T-cell (primary cell): ENCODE measurements around the gene GNB2. TPM values are rescaled to one million over a fixed set of nuclear protein-coding genes. Genes with fewer than 3 reads are reported as not detected.
"Not testable (repeated sequence)": the region's sequence is repeated elsewhere in the genome, so short reads cannot be mapped to it uniquely, and the experiment has no call there.

ENCODE experiments used
- ATAC-seq, 4 experiments: fragments of 200-7000 bp in 3 of 4; fragments of 150-1000 bp in 1 of 4; cut with Tn5 transposase; replicated peaks in 1 of 4; 1 replicate in 3 of 4; 2 replicates in 1 of 4; pipeline ENCODE4 v1.10.0; 2021; ENCODE audit warnings: moderate library complexity in 3 of 4, mild to moderate bottlenecking in 2 of 4, moderate number of reproducible peaks in 1 of 4
- CTCF ChIA-PET, 2 donors: fragments of 300-600 bp; sonication (Branson Sonifier 250); formaldehyde crosslinking; loops; one replicate each; lab custom pipeline; 2022; ENCODE audit warnings: antibody characterized with exemption in 2 of 2; lab: Charles Lee
- POLR2A ChIA-PET, 2 donors: fragments of 300-600 bp; sonication (Branson Sonifier 250); formaldehyde crosslinking; loops; one replicate each; lab custom pipeline; 2022; ENCODE audit warnings: antibody characterized with exemption in 2 of 2; lab: Charles Lee
- DNase-seq, 35 experiments: peaks; one replicate each; pipeline versions ENCODE4 v3.0.0 to v3.0.0-alpha.2; 2013 to 2023
- H3K27ac ChIP-seq: one replicate; pipeline ENCODE4 v1.5.1; 2013; ENCODE audit warnings: low read length
- H3K27me3 ChIP-seq, 2 experiments: replicated peaks in 1 of 2; 1 replicate in 1 of 2; 2 replicates in 1 of 2; pipeline versions ENCODE4 v1.6.1 to v1.7.0; 2013; ENCODE audit warnings: low read length in 1 of 2, mixed read lengths in 1 of 2; ENCODE audit not compliant: control insufficient read depth in 2 of 2, insufficient read depth in 2 of 2; ENCODE audit errors: extremely low read depth in 1 of 2
- H3K36me3 ChIP-seq, 2 donors: 1 replicate in 1 of 2; 2 replicates in 1 of 2; pipeline versions ENCODE4 v1.6.1 to v1.7.0; 2013; ENCODE audit warnings: low read length in 1 of 2; ENCODE audit not compliant: control insufficient read depth in 2 of 2, insufficient read depth in 1 of 2; ENCODE audit errors: extremely low read depth in 1 of 2
- H3K4me1 ChIP-seq, 2 experiments: 1 replicate in 1 of 2; 2 replicates in 1 of 2; pipeline versions ENCODE4 v1.6.1 to v1.7.0; 2013; ENCODE audit warnings: low read length in 2 of 2, mixed read lengths in 1 of 2; ENCODE audit not compliant: insufficient read depth in 2 of 2, control insufficient read depth in 1 of 2; ENCODE audit errors: extremely low read depth in 1 of 2
- H3K4me3 ChIP-seq, 2 donors: 1 replicate in 1 of 2; 2 replicates in 1 of 2; pipeline versions ENCODE4 v1.5.1 to v1.7.0; 2013; ENCODE audit warnings: mild to moderate bottlenecking in 2 of 2, low read length in 1 of 2, moderate library complexity in 1 of 2; ENCODE audit not compliant: control insufficient read depth in 1 of 2; ENCODE audit errors: extremely low read depth in 1 of 2
- H3K9me3 ChIP-seq: 2 replicates; pipeline ENCODE4 v1.7.0; 2013
- H3K27ac Mint-ChIP-seq, 2 donors: one replicate each; pipeline ENCODE4 v1.8.0; 2020 to 2021; ENCODE audit warnings: mild to moderate bottlenecking in 2 of 2, mixed read lengths in 2 of 2
- H3K27me3 Mint-ChIP-seq, 2 donors: one replicate each; pipeline ENCODE4 v1.8.0; 2021 to 2022; ENCODE audit warnings: mixed read lengths in 2 of 2
- H3K36me3 Mint-ChIP-seq: one replicate; pipeline ENCODE4 v1.8.0; 2021; ENCODE audit warnings: mixed read lengths
- H3K4me1 Mint-ChIP-seq, 3 donors: one replicate each; pipeline ENCODE4 v1.8.0; 2020 to 2022; ENCODE audit warnings: mixed read lengths in 3 of 3, mild to moderate bottlenecking in 1 of 3
- H3K4me3 Mint-ChIP-seq, 3 donors: one replicate each; pipeline ENCODE4 v1.8.0; 2020 to 2022; ENCODE audit warnings: mild to moderate bottlenecking in 3 of 3, mixed read lengths in 3 of 3, moderate library complexity in 3 of 3
- H3K9me3 Mint-ChIP-seq, 3 donors: one replicate each; pipeline ENCODE4 v1.8.0; 2020 to 2022; ENCODE audit warnings: mixed read lengths in 3 of 3
- WGBS: methylation state at CpG from one replicate; pipeline ENCODE4 v1.1.5; 2013; ENCODE audit warnings: missing lambda C conversion rate; ENCODE audit not compliant: insufficient coverage; 5-methylcytosine and 5-hydroxymethylcytosine counted together
- total RNA-seq, 35 experiments: library from RNA in 6 of 35; stranded (reverse) in 6 of 35; fragments of 120-200 nt in 1 of 35; gene quantifications; one replicate each; pipeline versions ENCODE4 v1.2.1 to v1.2.4 and lab custom pipeline; 2013 to 2026

The GNB2 gene
- total RNA-seq, 5 donors from 2014 or later (not counting 1 experiment from before 2014, with no cell fraction given): 101 to 175 (median 153) TPM

- ATAC-seq (no peak), DNase-seq (no peak)
- Histone ChIP-seq H3K4me1 (peaks cover 5 to 25% of the 10 kb centered on the region in 2 experiments), H3K36me3 (peaks cover 0 to 8% of the 10 kb centered on the region in 2 donors), H3K27ac (peak overlapping the region; percentile 83), H3K4me3 (peak overlapping the region; percentile 87 to 100), H3K9me3 (no peaks in the 10 kb centered on the region), H3K27me3 (no peaks in the 10 kb centered on the region)
- 58% methylated on average over 25 of the region's 34 CpGs for WGBS
- Mint-ChIP-seq H3K27ac (peak overlapping the region; percentile 90 to 94), H3K4me3 (peak overlapping the region; percentile 88 to 95 (median 92)), H3K9me3 (no peaks in the 10 kb centered on the region), H3K27me3 (no peaks in the 10 kb centered on the region), H3K36me3 (no peaks in the 10 kb centered on the region), H3K4me1 (peaks cover 14 to 19% (median 19%) of the 10 kb centered on the region in 3 donors)
- POLR2A ChIA-PET: interaction anchor here in 1 of 2 donors (0.6 kb wide), 1 partner anchor 95 kb away, joined by 3 read pairs; the partner anchor contains the start of gene MOSPD3
- CTCF ChIA-PET: interaction anchor here in 1 of 2 donors (1.7 kb wide), 1 partner anchor 94 kb away, joined by 13 read pairs; the partner anchor contains the start of gene MOSPD3
Measured at GRCh38 chr7:100706672-100707311, 33.3 kb downstream of the GNB2 start.

- Histone ChIP-seq H3K36me3 (peaks cover 0 to 8% of the 10 kb centered on the region in 2 donors), H3K9me3 (no peaks in the 10 kb centered on the region), H3K27me3 (no peaks in the 10 kb centered on the region), H3K27ac (no peak overlapping the region), H3K4me1 (peaks cover 5 to 25% of the 10 kb centered on the region in 2 experiments), H3K4me3 (no peak overlapping the region)
- CTCF ChIA-PET: interaction anchor here (0.5 to 0.7 kb wide), 4 partner anchors 59 to 495 kb away, joined by 3 to 10 read pairs (median 6); no protein-coding TSS in a partner anchor
- no peaks in the 10 kb centered on the region for H3K36me3 Mint-ChIP-seq
- H3K4me1 Mint-ChIP-seq: peaks cover 14 to 19% (median 19%) of the 10 kb centered on the region in 3 donors
- no peak overlapping the region for H3K27ac Mint-ChIP-seq
- POLR2A ChIA-PET: interaction anchor here in 1 of 2 donors (0.7 kb wide), 1 partner anchor 160 kb away, joined by 11 read pairs; no protein-coding TSS in a partner anchor
- DNase-seq: no peak
- ATAC-seq: no peak
- H3K27me3 Mint-ChIP-seq: no peaks in the 10 kb centered on the region
- WGBS: 78% methylated on average over 3 of the region's 6 CpGs
- no peaks in the 10 kb centered on the region for H3K9me3 Mint-ChIP-seq
- peak overlapping the region in 1 of 3 donors; percentile 28 for H3K4me3 Mint-ChIP-seq
Measured at GRCh38 chr7:100708395-100708794, 34.9 kb downstream of the GNB2 start.

- POLR2A ChIA-PET: interaction anchor here in 1 of 2 donors (0.6 kb wide), 1 partner anchor 272 kb away, joined by 5 read pairs; no protein-coding TSS in a partner anchor
- CTCF ChIA-PET: no interaction called here
- Histone ChIP-seq H3K27ac (no peak overlapping the region), H3K9me3 (no peaks in the 10 kb centered on the region), H3K36me3 (peaks cover 0 to 8% of the 10 kb centered on the region in 2 donors), H3K4me1 (peaks cover 4 to 16% of the 10 kb centered on the region in 2 experiments), H3K4me3 (no peak overlapping the region), H3K27me3 (peaks cover 0 to 3% of the 10 kb centered on the region in 2 experiments)
- H3K27ac Mint-ChIP-seq: no peak overlapping the region
- peaks cover 0 to 3% of the 10 kb centered on the region in 2 donors for H3K27me3 Mint-ChIP-seq
- no peaks in the 10 kb centered on the region for H3K9me3 Mint-ChIP-seq
- H3K4me1 Mint-ChIP-seq: peaks cover 14 to 19% (median 19%) of the 10 kb centered on the region in 3 donors
- H3K36me3 Mint-ChIP-seq: no peaks in the 10 kb centered on the region
- WGBS: 93% methylated on average over 3 of the region's 4 CpGs
- ATAC-seq (no peak), DNase-seq (no peak)
- H3K4me3 Mint-ChIP-seq: no peak overlapping the region
Measured at GRCh38 chr7:100710452-100710851, 36.9 kb downstream of the GNB2 start.

- WGBS: 98% methylated on average over 9 of the region's 11 CpGs
- H3K27me3 Mint-ChIP-seq: peaks cover 0 to 4% of the 10 kb centered on the region in 2 donors
- Histone ChIP-seq H3K27ac (no peak overlapping the region), H3K36me3 (peaks cover 0 to 8% of the 10 kb centered on the region in 2 donors), H3K4me3 (no peak overlapping the region), H3K4me1 (peaks cover 4 to 11% of the 10 kb centered on the region in 2 experiments), H3K9me3 (no peaks in the 10 kb centered on the region), H3K27me3 (peaks cover 2 to 7% of the 10 kb centered on the region in 2 experiments)
- POLR2A ChIA-PET: interaction anchor here in 1 of 2 donors (0.5 kb wide), 1 partner anchor 1755 kb away, joined by 4 read pairs; no protein-coding TSS in a partner anchor
- H3K4me1 Mint-ChIP-seq: peaks cover 11 to 13% (median 13%) of the 10 kb centered on the region in 3 donors
- no peaks in the 10 kb centered on the region for H3K9me3 Mint-ChIP-seq
- ATAC-seq (no peak), DNase-seq (no peak)
- CTCF ChIA-PET: no interaction called here
- no peaks in the 10 kb centered on the region for H3K36me3 Mint-ChIP-seq
- no peak overlapping the region for H3K27ac Mint-ChIP-seq
- no peak overlapping the region for H3K4me3 Mint-ChIP-seq
Measured at GRCh38 chr7:100711369-100711768, 37.8 kb downstream of the GNB2 start.

GRCh38 chr7:100714725-100715124 is 41.2 kb downstream of the GNB2 start:
- Histone ChIP-seq H3K36me3 (no peaks in the 10 kb centered on the region), H3K9me3 (no peaks in the 10 kb centered on the region), H3K27ac (no peak overlapping the region), H3K27me3 (peaks cover 2 to 23% of the 10 kb centered on the region in 2 experiments), H3K4me1 (no peaks in the 10 kb centered on the region), H3K4me3 (no peak overlapping the region)
- Mint-ChIP-seq H3K9me3 (peaks cover 0 to 11% (median 8%) of the 10 kb centered on the region in 3 donors), H3K27ac (no peak overlapping the region), H3K4me3 (no peak overlapping the region), H3K27me3 (peaks cover 13% of the 10 kb centered on the region in 2 donors), H3K4me1 (no peaks in the 10 kb centered on the region), H3K36me3 (peaks cover 4% of the 10 kb centered on the region)
- ChIA-PET POLR2A (no interaction called here), CTCF (no interaction called here)
- WGBS: 91% methylated on average over 4 of the region's 8 CpGs
- DNase-seq (no peak), ATAC-seq (no peak)

GRCh38 chr7:100717073-100717472 is 43.5 kb downstream of the GNB2 start:
- CTCF ChIA-PET: interaction anchor here in 1 of 2 donors (0.8 kb wide), 1 partner anchor 11 kb away, joined by 5 read pairs; the partner anchor contains the start of gene POP7
- not testable (repeated sequence) for H3K4me1 ChIP-seq, H3K4me3 Mint-ChIP-seq, H3K27ac ChIP-seq, H3K4me1 Mint-ChIP-seq, H3K36me3 Mint-ChIP-seq, H3K36me3 ChIP-seq, DNase-seq, H3K4me3 ChIP-seq, ATAC-seq, H3K27ac Mint-ChIP-seq, H3K9me3 ChIP-seq
- H3K27me3 ChIP-seq: peaks cover 2 to 45% of the 10 kb centered on the region in 2 experiments
- POLR2A ChIA-PET: interaction anchor here in 1 of 2 donors (0.5 kb wide), 1 partner anchor 692 kb away, joined by 3 read pairs; no protein-coding TSS in a partner anchor
- Mint-ChIP-seq H3K27me3 (peaks cover 26 to 31% of the 10 kb centered on the region in 2 donors), H3K9me3 (peaks cover 0 to 11% (median 8%) of the 10 kb centered on the region in 3 donors)
- 100% methylated on average over 2 of the region's 2 CpGs for WGBS
